GM12874 (cell line): ENCODE measurements around the gene KRT36.

Source experiments
- TF ChIP-seq, protein P1 (sequence below): IDR thresholded peaks from 2 replicates; pipeline ENCODE4 v1.5.1; 2011; ENCODE audit warnings: low read depth, mild to moderate bottlenecking, control low read depth, low read length, moderate library complexity; ENCODE audit not compliant: insufficient read depth

KRT36 gene

GRCh38 chr17:41442739-41443138, 47.0 kb downstream of the KRT36 start:
- TF ChIP-seq, protein P1, sequence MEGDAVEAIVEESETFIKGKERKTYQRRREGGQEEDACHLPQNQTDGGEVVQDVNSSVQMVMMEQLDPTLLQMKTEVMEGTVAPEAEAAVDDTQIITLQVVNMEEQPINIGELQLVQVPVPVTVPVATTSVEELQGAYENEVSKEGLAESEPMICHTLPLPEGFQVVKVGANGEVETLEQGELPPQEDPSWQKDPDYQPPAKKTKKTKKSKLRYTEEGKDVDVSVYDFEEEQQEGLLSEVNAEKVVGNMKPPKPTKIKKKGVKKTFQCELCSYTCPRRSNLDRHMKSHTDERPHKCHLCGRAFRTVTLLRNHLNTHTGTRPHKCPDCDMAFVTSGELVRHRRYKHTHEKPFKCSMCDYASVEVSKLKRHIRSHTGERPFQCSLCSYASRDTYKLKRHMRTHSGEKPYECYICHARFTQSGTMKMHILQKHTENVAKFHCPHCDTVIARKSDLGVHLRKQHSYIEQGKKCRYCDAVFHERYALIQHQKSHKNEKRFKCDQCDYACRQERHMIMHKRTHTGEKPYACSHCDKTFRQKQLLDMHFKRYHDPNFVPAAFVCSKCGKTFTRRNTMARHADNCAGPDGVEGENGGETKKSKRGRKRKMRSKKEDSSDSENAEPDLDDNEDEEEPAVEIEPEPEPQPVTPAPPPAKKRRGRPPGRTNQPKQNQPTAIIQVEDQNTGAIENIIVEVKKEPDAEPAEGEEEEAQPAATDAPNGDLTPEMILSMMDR: no peak

GRCh38 chr17:41440531-41441033, 49.1 kb downstream of the KRT36 start, which contains the start of gene KRT38:
TSS of gene KRT38 (minus strand) at chr17:41440983. CDS start at chr17:41440921, 62 bp downstream.
- TF ChIP-seq, protein P1: no peak

DNA sequence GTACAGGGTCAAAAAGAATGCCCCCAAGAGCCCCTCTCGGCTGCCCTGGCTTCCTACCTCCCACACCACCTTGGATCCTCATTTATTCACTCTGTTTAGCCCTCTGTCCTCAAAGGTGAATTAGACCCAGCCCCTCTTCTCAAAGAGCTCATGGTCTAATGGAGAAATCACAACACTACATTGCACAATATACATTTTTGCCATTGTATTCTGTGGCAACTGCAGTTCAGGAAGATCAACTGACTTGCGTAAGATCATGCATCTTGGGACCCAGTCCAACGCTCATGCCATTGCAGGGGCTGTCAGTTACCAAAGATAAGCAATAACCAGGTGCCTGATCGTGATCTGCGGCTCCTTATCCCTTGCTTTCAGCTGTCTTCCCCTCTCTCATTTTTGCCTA, 50.3 kb downstream of the KRT36 start:
- TF ChIP-seq, protein P1: no peak

DNA sequence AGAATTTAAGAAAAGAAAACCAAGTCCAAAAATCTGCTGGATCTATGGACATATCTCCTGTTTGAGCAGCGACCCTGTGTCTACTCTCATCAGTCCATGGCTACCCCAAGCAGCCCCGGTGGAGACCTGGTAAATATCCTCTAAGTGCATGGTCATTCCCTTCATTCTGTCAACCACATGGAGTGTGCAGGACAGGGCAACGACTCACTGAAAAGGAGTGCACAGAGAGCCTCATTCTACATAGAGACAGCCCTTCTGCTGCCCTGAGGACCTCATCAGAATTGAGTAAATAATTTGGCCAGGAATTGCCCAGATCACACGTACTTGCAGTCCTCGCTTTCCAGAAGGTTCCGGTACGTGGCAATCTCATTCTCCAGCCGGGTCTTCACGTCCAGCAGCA, 51.9 kb downstream of the KRT36 start:
- TF ChIP-seq, protein P1: no peak

- TF ChIP-seq, protein P1: no peak
Observed at GRCh38 chr17:41437254-41437653, 52.5 kb downstream of the KRT36 start.
